Activated T-cell treated with anti-CD3 and anti-CD28 coated beads, Interleukin-2, amount 50 U/mL, for 48 hours (primary cell): ENCODE measurements around the gene UPF3A.
A peak's percentile ranks its signal among the peaks of the same experiment; 100 is the strongest.
"Not testable (repeated sequence)": the region's sequence is repeated elsewhere in the genome, so short reads cannot be mapped to it uniquely, and the experiment has no call there.

Experiments
- DNase-seq, 2 experiments: peaks; one replicate each; pipeline ENCODE4 v3.0.0-alpha.2; 2020

The UPF3A gene

GRCh38 chr13:114339857-114340534 is 58.6 kb downstream of the UPF3A start:
- DNase-seq = peak; percentile 60 to 63

- DNase-seq = no peak
Measured at GRCh38 chr13:114341003-114341777, 59.8 kb downstream of the UPF3A start.

- not testable (repeated sequence) for DNase-seq
Measured at GRCh38 chr13:114347256-114347655, 65.9 kb downstream of the UPF3A start.

- peak in 1 of 2 experiments; percentile 51 for DNase-seq
Measured at GRCh38 chr13:114352763-114353162, 71.4 kb downstream of the UPF3A start.

GRCh38 chr13:114353382-114353781 is 72.0 kb downstream of the UPF3A start:
- DNase-seq = not testable (repeated sequence)
